Measurements from ENCODE around the gene BCR.

Gene BCR

GRCh38 chr22:23276656-23277582 is 96.6 kb downstream of the BCR start:
- DNase-seq (ENCODE audit: low read depth), result no peak

- no peak for DNase-seq (ENCODE audit: low read depth)
These were observed 97.4 kb downstream of the BCR start for GRCh38 chr22:23277583-23278295.

- no peak for DNase-seq (ENCODE audit: low read depth)
These were observed 98.8 kb downstream of the BCR start for GRCh38 chr22:23278883-23279675.

- no peak for DNase-seq (ENCODE audit: low read depth)
These were observed 99.5 kb downstream of the BCR start for GRCh38 chr22:23279781-23280180.

- no peak for DNase-seq (ENCODE audit: low read depth)
These were observed 100.2 kb downstream of the BCR start for GRCh38 chr22:23280356-23281052.

- no peak for DNase-seq (ENCODE audit: low read depth)
These were observed 100.7 kb downstream of the BCR start for GRCh38 chr22:23281053-23281405.

- peak; percentile 22 for DNase-seq (ENCODE audit: low read depth)
These were observed 101.2 kb downstream of the BCR start for GRCh38 chr22:23281406-23282088.

GRCh38 chr22:23282089-23282501 is 101.8 kb downstream of the BCR start:
- DNase-seq (ENCODE audit: low read depth), result peak; percentile 52

- no peak for DNase-seq (ENCODE audit: low read depth)
These were observed 102.2 kb downstream of the BCR start for GRCh38 chr22:23282516-23282915.

GRCh38 chr22:23282986-23283385 is 102.7 kb downstream of the BCR start:
- no peak for DNase-seq (ENCODE audit: low read depth)

GRCh38 chr22:23283591-23284503 is 103.5 kb downstream of the BCR start:
- no peak for DNase-seq (ENCODE audit: low read depth)

- DNase-seq (ENCODE audit: low read depth), result no peak
These were observed 104.3 kb downstream of the BCR start for GRCh38 chr22:23284504-23285033.

- DNase-seq (ENCODE audit: low read depth), result no peak
These were observed 104.9 kb downstream of the BCR start for GRCh38 chr22:23285236-23285635.

- DNase-seq (ENCODE audit: low read depth), result no peak
These were observed 105.4 kb downstream of the BCR start for GRCh38 chr22:23285734-23286133.

- no peak for DNase-seq (ENCODE audit: low read depth)
These were observed 106.0 kb downstream of the BCR start for GRCh38 chr22:23286296-23286695.

- no peak for DNase-seq (ENCODE audit: low read depth)
These were observed 107.1 kb downstream of the BCR start for GRCh38 chr22:23287136-23288095.

GRCh38 chr22:23288301-23289129 is 108.2 kb downstream of the BCR start:
- DNase-seq (ENCODE audit: low read depth), result no peak

GRCh38 chr22:23289130-23289503 is 108.8 kb downstream of the BCR start:
- no peak for DNase-seq (ENCODE audit: low read depth)
